Right atrium auricular region (tissue), 2 donors: ENCODE data around the gene MMAB. TPM values are rescaled to one million over a fixed set of nuclear protein-coding genes. Genes with fewer than 3 reads are reported as not detected.

ENCODE experiments used
- DNase-seq: peaks from one replicate; pipeline ENCODE4 v3.0.0-alpha.2; 2019; ENCODE audit warnings: low spot score
- H3K27ac ChIP-seq, 2 donors: fragments of 200-600 bp; sonication (generic); 1 replicate in 1 of 2; 2 replicates in 1 of 2; pipeline ENCODE4 v1.5.1; 2016 to 2019
- H3K27me3 ChIP-seq, 2 donors: fragments of 200-600 bp; sonication (generic); one replicate each; pipeline versions ENCODE4 v1.5.1 to v1.6.0; 2017 to 2019
- H3K36me3 ChIP-seq: fragments of 200-600 bp; sonication (generic); one replicate; pipeline ENCODE4 v1.5.1; 2016
- H3K4me1 ChIP-seq, 2 donors: fragments of 200-600 bp; sonication (generic); one replicate each; pipeline versions ENCODE4 v1.5.1 to v1.6.0; 2017 to 2019
- H3K4me3 ChIP-seq, 2 donors: fragments of 200-600 bp; sonication (generic); 1 replicate in 1 of 2; 2 replicates in 1 of 2; pipeline ENCODE4 v1.5.1; 2017 to 2019; ENCODE audit warnings: mild to moderate bottlenecking in 1 of 2, moderate library complexity in 1 of 2
- H3K9me3 ChIP-seq, 2 donors: fragments of 200-600 bp; sonication (generic); one replicate each; pipeline ENCODE4 v1.5.1; 2019
- total RNA-seq, 2 donors: library from RNA; depleted of rRNA; stranded (reverse); fragments of >200 nt; gene quantifications; one replicate each; pipeline ENCODE4 v1.1.0, GENCODE V29; 2016
- TF ChIP-seq, protein P1 (sequence below), 2 donors: fragments of 200-600 bp; sonication (generic); IDR thresholded peaks; one replicate each; pipeline ENCODE4 v1.5.1; 2019; ENCODE audit warnings: antibody characterized with exemption in 2 of 2

MMAB gene
- total RNA-seq, 2 donors from 2014 or later: 30.3 to 53.1 TPM

DNA sequence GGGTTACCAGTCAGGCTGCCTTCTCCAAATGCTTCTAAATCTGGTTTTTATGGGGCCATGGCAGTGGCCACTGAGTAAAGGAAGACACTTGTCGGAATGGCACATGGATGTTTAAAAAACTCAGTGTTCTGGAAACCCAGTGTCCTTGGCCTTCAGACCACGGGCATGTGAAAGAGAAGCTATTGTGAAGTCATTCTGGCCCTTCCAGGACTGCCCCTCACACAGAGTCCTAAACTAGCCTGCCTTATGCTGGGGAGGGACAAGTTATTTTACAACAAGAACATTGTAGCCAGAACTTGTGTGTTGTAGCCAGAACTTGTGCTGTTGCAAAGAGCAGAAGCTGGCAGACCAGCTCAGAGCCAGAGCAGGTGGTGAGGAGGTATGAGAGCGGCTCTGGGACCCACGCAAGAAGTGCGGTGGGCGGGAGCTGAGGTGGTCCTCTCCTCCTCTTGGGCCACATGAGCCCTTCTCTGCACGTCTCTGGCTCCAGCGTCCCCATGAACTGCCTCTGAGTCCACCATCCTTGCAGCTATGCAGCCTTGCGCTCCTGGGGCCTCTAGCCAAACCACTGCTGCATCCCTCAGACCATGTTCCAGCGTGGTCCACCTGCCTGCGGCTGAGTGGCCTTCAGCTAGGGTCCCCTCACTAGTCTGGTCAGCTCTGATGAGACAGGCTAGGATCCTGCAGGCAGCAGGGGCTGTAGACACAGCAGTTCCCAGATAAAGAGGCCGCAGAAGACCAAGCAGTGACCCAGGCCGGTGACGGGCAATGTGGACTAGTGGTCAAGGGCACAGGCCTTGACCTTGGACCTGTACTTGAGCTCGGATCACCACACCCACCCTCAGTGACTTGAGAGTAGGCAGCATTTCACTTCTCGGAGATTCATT, 32.5 kb downstream of the MMAB start:
- Histone ChIP-seq H3K4me1 (peaks cover 0 to 24% of the 10 kb centered on the region in 2 donors), H3K4me3 (no peak overlapping the region), H3K27ac (no peak overlapping the region), H3K9me3 (no peaks in the 10 kb centered on the region), H3K36me3 (no peaks in the 10 kb centered on the region), H3K27me3 (no peaks in the 10 kb centered on the region)
- no peak for DNase-seq
- TF ChIP-seq, protein P1, sequence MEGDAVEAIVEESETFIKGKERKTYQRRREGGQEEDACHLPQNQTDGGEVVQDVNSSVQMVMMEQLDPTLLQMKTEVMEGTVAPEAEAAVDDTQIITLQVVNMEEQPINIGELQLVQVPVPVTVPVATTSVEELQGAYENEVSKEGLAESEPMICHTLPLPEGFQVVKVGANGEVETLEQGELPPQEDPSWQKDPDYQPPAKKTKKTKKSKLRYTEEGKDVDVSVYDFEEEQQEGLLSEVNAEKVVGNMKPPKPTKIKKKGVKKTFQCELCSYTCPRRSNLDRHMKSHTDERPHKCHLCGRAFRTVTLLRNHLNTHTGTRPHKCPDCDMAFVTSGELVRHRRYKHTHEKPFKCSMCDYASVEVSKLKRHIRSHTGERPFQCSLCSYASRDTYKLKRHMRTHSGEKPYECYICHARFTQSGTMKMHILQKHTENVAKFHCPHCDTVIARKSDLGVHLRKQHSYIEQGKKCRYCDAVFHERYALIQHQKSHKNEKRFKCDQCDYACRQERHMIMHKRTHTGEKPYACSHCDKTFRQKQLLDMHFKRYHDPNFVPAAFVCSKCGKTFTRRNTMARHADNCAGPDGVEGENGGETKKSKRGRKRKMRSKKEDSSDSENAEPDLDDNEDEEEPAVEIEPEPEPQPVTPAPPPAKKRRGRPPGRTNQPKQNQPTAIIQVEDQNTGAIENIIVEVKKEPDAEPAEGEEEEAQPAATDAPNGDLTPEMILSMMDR (IDR thresholded peaks at IDR 0.05): no peak

DNA sequence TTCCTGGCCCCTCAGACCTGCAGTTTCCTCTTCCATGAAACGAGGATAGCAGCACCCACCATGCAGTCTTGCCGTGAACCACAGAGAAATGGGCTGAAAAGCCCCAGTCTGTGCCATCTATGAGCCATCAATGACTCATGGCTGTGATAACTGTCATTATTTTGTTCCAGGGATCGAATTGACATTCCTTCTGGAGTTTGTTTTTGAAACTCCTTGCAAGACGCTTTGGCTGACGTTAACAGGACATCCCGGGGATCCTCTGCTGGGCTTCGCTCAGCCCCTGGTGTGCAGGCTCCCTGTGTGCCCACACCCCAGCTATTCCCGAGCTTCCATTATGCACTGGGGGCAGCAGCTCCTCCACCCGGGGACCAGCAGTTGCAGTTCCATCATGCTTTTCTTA, 33.8 kb downstream of the MMAB start:
- TF ChIP-seq, protein P1 (IDR thresholded peaks at IDR 0.05): no peak
- DNase-seq: no peak
- peaks cover 11% of the 10 kb centered on the region for H3K36me3 ChIP-seq

DNA sequence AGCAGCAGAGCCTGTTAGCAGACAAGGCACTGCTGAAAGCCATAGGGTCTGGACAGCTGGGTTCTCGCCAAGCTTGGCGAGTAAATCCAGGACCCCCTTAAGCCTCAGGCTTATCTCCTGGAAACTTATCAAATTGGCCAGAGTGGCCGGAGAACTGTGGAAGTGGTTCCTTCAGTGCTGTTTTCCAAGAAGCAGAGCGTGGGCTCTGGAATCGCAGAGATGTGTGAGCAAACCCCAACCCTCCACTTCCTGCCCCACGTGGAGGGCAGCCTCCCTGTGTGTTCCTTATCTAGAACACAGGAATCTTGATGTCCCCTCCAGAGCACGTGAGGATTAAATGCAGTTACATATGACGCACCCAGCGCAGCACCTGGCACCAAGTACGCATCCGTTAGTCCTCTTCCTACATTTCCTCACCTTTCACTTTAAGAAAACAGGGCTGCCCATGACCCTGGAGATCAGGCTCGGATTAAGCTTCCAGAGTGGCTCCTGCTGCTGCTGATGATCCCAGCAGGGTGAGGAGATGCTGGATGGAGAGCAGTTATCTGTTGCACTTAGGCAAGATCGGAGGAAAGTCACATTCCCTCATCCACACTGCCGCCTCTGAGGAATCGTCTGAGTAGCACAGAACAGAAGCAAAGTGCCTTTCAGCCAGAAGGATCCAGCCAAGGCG, 35.0 kb downstream of the MMAB start:
- no peak overlapping the region for H3K4me3 ChIP-seq
- TF ChIP-seq, protein P1 (IDR thresholded peaks at IDR 0.05): no peak
- H3K36me3 ChIP-seq: peaks cover 17% of the 10 kb centered on the region
- H3K9me3 ChIP-seq: no peaks in the 10 kb centered on the region
- no peak overlapping the region for H3K27ac ChIP-seq
- no peak for DNase-seq
- H3K27me3 ChIP-seq: no peaks in the 10 kb centered on the region
- H3K4me1 ChIP-seq: peaks cover 0 to 11% of the 10 kb centered on the region in 2 donors

More for the DNA sequence above, 33.8 kb downstream of the MMAB start:
- no peak overlapping the region for H3K27ac ChIP-seq
- peaks cover 0 to 11% of the 10 kb centered on the region in 2 donors for H3K4me1 ChIP-seq
- no peaks in the 10 kb centered on the region for H3K9me3 ChIP-seq
- no peak overlapping the region for H3K4me3 ChIP-seq
- no peaks in the 10 kb centered on the region for H3K27me3 ChIP-seq

DNA sequence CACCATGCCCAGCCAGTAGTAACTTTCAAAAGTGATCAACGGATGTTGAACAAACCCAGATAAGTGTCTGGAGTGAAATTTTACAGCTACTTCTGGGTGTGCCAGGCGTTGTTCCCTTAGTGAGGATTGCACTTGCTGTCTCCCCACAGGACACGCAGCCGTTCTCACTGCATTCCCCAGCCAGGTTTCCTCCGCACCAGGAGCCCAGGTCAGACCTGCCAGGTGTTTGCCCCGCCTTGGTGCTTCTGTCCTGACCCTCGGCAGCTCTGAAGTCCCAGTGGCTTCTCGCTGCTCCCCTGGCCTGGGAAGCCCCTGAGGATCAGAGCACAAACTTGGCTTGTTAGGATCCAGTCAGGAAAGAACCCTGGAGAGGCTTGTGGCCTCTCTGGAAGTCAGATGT, 36.2 kb downstream of the MMAB start:
- no peaks in the 10 kb centered on the region for H3K27me3 ChIP-seq
- no peak overlapping the region for H3K4me3 ChIP-seq
- no peak for DNase-seq
- H3K9me3 ChIP-seq: no peaks in the 10 kb centered on the region
- TF ChIP-seq, protein P1 (IDR thresholded peaks at IDR 0.05): no peak
- peaks cover 27% of the 10 kb centered on the region for H3K36me3 ChIP-seq
- H3K4me1 ChIP-seq: peaks cover 0 to 11% of the 10 kb centered on the region in 2 donors
- no peak overlapping the region for H3K27ac ChIP-seq

DNA sequence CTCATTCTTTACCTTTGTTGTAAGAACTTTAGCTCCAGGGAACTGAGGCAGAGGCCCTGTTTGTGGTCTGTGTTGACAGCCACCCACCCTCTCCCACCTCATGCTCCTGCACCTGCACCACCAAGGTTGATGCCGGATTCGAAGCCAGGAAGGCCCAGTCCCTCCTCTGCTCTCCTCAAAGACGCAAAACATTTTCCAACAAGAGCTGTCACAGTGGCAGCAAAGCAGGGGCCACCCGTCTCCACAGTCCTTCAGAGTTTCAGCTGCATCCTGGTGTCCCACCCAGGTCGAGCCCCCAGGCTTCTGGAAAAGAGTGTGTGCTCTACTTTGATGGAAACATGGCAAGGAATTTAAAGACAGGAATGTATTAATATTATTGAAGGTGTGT, 37.4 kb downstream of the MMAB start:
- H3K4me3 ChIP-seq: no peak overlapping the region
- peaks cover 0 to 17% of the 10 kb centered on the region in 2 donors for H3K4me1 ChIP-seq
- peaks cover 39% of the 10 kb centered on the region for H3K36me3 ChIP-seq
- no peak for DNase-seq
- H3K27me3 ChIP-seq: no peaks in the 10 kb centered on the region
- H3K27ac ChIP-seq: no peak overlapping the region
- TF ChIP-seq, protein P1 (IDR thresholded peaks at IDR 0.05): no peak
- no peaks in the 10 kb centered on the region for H3K9me3 ChIP-seq
